Mesodermal cell (in vitro differentiated cells): ENCODE measurements around the gene CDK12.

Experiments
- H3K27ac ChIP-seq: 2 replicates; pipeline ENCODE4 v1.7.0; 2013; ENCODE audit warnings: mild to moderate bottlenecking, low read depth, low read length, moderate library complexity; ENCODE audit not compliant: severe bottlenecking
- H3K36me3 ChIP-seq: 2 replicates; pipeline ENCODE4 v1.7.1; 2013; ENCODE audit warnings: mild to moderate bottlenecking, low read length, moderate library complexity; ENCODE audit not compliant: control insufficient read depth, insufficient read depth
- H3K4me1 ChIP-seq: one replicate; pipeline ENCODE4 v1.7.1; 2013; ENCODE audit warnings: mild to moderate bottlenecking, low read length; ENCODE audit not compliant: insufficient read depth, control insufficient read depth, poor library complexity, severe bottlenecking
- H3K4me3 ChIP-seq: 2 replicates; pipeline ENCODE4 v1.7.0; 2013; ENCODE audit warnings: low read length, control low read depth, mild to moderate bottlenecking; ENCODE audit not compliant: insufficient read depth, poor library complexity, severe bottlenecking; ENCODE audit errors: extremely low read depth
- H3K9me3 ChIP-seq: 2 replicates; pipeline ENCODE4 v1.7.1; 2013; ENCODE audit warnings: mild to moderate bottlenecking, low read length, moderate library complexity; ENCODE audit not compliant: control insufficient read depth
- WGBS, 2 experiments: methylation state at CpG; one replicate each; pipeline ENCODE4 v1.1.5; 2013; ENCODE audit warnings: missing lambda C conversion rate in 2 of 2; ENCODE audit not compliant: insufficient coverage in 2 of 2; 5-methylcytosine and 5-hydroxymethylcytosine counted together

The CDK12 gene

GRCh38 chr17:39581759-39582085, 120.4 kb downstream of the CDK12 start:
- Histone ChIP-seq H3K27ac (no peak overlapping the region), H3K4me3 (no peak overlapping the region), H3K36me3 (no peaks in the 10 kb centered on the region), H3K4me1 (no peaks in the 10 kb centered on the region), H3K9me3 (no peaks in the 10 kb centered on the region)
- WGBS, 2 experiments, result 77 to 89% methylated on average over 4 of the region's 4 CpGs

DNA sequence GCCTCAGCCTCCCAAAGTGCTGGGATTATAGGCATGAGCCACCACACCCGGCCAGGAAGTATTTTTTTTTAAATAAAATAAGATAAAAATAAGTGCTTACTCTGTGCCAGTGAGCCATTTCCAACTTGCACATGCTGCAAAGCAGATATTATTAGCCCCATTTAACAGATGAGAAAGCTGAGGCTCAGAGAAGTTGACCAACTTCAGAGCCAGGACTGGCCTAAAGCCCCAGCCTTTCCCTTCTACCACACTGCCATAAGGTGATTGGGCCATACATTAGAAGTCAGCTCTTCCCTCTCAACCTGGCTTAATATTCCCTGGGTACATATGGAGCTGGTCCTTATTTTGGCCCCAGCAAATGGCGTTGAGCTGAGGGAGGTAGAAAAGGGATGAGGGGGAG, 121.4 kb downstream of the CDK12 start:
- Histone ChIP-seq H3K4me3 (no peak overlapping the region), H3K9me3 (no peaks in the 10 kb centered on the region), H3K27ac (no peak overlapping the region), H3K4me1 (no peaks in the 10 kb centered on the region), H3K36me3 (no peaks in the 10 kb centered on the region)
- 0% methylated on average over 1 of the region's 2 CpGs; no CpG with 5 or more reads in 1 of the 2 experiments for WGBS, 2 experiments
